Omental fat pad (tissue), 4 donors: Measurements from ENCODE around the gene CYP21A2. TPM values are rescaled to one million over a fixed set of nuclear protein-coding genes. Genes with fewer than 3 reads are reported as not detected.
"Not testable (repeated sequence)": the region's sequence is repeated elsewhere in the genome, so short reads cannot be mapped to it uniquely, and the experiment has no call there.

Source experiments
- ATAC-seq: fragments of 150-250 bp; one replicate; pipeline ENCODE4 v1.9.1; 2016; ENCODE audit warnings: mild to moderate bottlenecking, moderate library complexity; ENCODE audit not compliant: low FRiP score
- DNase-seq: peaks from one replicate; pipeline ENCODE4 v3.0.0-alpha.2; 2019; ENCODE audit warnings: low spot score
- CTCF ChIP-seq, 3 donors: fragments of 450-650 bp; IDR thresholded peaks; one replicate each; pipeline ENCODE4 v1.5.1; 2016 to 2017; ENCODE audit warnings: antibody characterized with exemption in 3 of 3, mild to moderate bottlenecking in 3 of 3, moderate library complexity in 2 of 3
- total RNA-seq, 4 donors: library from RNA; depleted of rRNA; stranded (reverse); fragments of >200 nt; gene quantifications; one replicate each; pipeline ENCODE4 v1.1.0, GENCODE V29; 2016

The CYP21A2 gene
- total RNA-seq, 4 donors from 2014 or later, result 0.63 to 5.7 (median 2.8) TPM

- ATAC-seq (no peak), DNase-seq (no peak)
- TF ChIP-seq CTCF (IDR thresholded peaks at IDR 0.05), result no peak
Measured at GRCh38 chr6:32050562-32050961, 12.3 kb downstream of the CYP21A2 start.

GRCh38 chr6:32052626-32053025 lies 14.4 kb downstream of the CYP21A2 start:
- DNase-seq, ATAC-seq: not testable (repeated sequence)

- DNase-seq, ATAC-seq: not testable (repeated sequence)
Measured at GRCh38 chr6:32053314-32053713, 15.1 kb downstream of the CYP21A2 start.

- ATAC-seq, DNase-seq: not testable (repeated sequence)
Measured at GRCh38 chr6:32055756-32056155, 17.5 kb downstream of the CYP21A2 start.

- no peak for TF ChIP-seq CTCF (IDR thresholded peaks at IDR 0.05)
- ATAC-seq (no peak), DNase-seq (no peak)
Measured at GRCh38 chr6:32056254-32056653, 18.0 kb downstream of the CYP21A2 start.

- no peak for TF ChIP-seq CTCF (IDR thresholded peaks at IDR 0.05)
- no peak for ATAC-seq
- DNase-seq, result no peak
Measured at GRCh38 chr6:32057966-32058365, 19.8 kb downstream of the CYP21A2 start.

- no peak for DNase-seq
- no peak for ATAC-seq
- no peak for TF ChIP-seq CTCF (IDR thresholded peaks at IDR 0.05)
Measured at GRCh38 chr6:32058511-32058963, 20.3 kb downstream of the CYP21A2 start.

GRCh38 chr6:32060966-32061655 lies 22.9 kb downstream of the CYP21A2 start:
- no peak for TF ChIP-seq CTCF (IDR thresholded peaks at IDR 0.05)
- no peak for ATAC-seq
- DNase-seq, result no peak

GRCh38 chr6:32064706-32065105 lies 26.5 kb downstream of the CYP21A2 start:
- DNase-seq (no peak), ATAC-seq (no peak)
- TF ChIP-seq CTCF (IDR thresholded peaks at IDR 0.05), result no peak

- not testable (repeated sequence) for ATAC-seq, DNase-seq
Measured at GRCh38 chr6:32067521-32067920, 29.3 kb downstream of the CYP21A2 start.

- DNase-seq, ATAC-seq: not testable (repeated sequence)
Measured at GRCh38 chr6:32068315-32068714, 30.1 kb downstream of the CYP21A2 start.
